Stimulated activated CD8-positive, alpha-beta memory T cell treated with anti-CD3 and anti-CD28 coated beads, Interleukin-4, amount 100 ng/mL, for 4 hours (primary cell): ENCODE results near the gene CCDC60.

ENCODE experiments used
- DNase-seq, 2 donors: peaks; one replicate each; pipeline ENCODE4 v3.0.0-alpha.2; 2020; ENCODE audit warnings: low read depth in 2 of 2, low spot score in 1 of 2

The CCDC60 gene

DNA sequence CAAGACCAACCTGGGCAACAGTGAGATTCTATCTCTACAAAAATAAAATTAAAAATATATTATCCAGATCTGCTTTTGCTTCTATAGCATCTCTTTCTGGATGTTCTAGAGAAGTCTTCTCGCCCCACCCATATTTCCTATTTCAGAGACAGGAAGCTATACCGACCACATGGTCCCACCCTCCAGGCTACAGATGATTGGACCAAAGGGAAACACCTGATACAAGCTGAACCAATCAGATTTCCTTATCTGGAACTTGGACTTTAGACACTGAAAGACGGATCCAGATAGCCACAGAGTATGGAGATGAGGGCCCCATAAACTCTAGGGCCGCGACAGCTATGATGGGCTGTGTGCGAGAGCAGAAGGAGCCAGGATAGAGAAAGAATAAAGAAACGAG, 48.7 kb downstream of the CCDC60 start:
- no peak for DNase-seq

DNA sequence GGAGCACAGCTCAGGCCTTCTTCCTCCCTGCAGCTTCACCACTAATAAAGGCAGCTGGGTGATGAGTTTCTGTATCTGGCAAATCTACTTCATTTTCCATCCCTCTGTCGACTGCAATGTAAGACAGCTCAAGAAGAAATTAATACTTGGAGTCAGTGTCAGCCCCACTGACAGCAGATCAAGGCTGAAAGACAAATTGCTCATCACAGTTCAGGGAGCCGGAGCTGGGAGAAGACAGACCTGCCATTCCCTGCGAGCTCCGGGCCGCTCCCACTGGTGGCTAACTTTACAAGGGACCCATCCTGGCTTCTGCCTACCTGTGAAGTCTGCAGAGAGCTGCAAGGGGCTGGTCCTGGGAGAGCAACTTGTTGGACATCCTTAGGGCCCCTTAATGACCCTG, 49.8 kb downstream of the CCDC60 start:
- no peak for DNase-seq

DNA sequence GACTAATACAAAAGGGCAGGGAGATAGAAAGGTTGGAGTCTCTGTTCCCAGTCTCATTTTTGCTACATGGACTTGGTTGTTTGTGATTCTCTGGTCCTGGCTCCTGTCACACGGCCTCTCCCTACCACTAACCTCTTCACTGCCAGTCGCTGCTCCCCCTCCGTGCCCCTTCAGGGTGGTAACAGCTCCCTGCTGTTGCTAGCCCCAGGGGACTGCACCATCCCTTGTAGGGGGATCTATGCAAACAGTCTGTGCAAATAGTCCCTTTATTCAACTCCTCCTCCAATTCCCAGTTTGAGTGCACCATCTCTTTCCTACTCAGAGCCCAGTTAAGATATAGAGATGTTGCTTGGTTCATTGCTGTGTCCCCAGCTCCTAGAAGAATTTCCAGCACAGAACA, 51.1 kb downstream of the CCDC60 start:
- DNase-seq, result no peak

DNA sequence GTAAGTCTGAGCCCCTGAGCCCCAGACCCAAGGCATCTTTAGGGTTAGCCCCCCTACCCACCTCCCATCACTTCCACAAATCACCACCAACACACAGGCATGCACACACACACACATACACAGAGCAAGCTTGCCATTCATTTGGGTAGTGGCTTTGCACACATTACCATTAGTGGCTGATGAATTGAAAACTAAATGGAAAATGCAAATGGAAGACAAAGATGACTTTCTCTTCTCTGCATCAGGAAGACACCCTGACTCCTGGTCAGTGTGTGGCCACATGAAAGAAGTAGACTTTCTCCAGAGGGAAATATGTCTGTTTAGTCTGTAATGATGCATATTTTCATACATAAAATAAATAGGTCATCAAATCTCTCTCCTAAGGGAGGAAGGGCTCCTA, 55.2 kb downstream of the CCDC60 start:
- DNase-seq, result no peak

DNA sequence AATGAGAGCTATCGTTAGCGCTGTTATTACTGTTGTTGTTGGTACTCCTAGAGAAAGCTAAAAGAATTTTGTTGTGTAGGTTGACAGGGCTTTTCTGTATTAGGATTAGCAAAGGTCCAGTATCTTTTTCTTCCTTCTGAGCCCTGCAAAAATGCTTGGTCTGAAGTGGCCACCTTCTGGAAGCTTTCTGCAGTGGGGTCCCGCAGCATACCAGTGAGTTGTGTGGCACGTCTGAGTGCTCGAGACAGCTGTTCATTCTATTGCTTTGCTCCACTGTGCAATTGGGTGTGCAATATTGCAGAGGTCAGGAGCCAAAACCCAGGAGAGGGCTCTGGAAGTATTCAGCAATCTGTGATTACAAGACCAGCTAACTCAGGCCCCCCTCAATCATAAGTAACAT, 57.1 kb downstream of the CCDC60 start:
- DNase-seq, result no peak

DNA sequence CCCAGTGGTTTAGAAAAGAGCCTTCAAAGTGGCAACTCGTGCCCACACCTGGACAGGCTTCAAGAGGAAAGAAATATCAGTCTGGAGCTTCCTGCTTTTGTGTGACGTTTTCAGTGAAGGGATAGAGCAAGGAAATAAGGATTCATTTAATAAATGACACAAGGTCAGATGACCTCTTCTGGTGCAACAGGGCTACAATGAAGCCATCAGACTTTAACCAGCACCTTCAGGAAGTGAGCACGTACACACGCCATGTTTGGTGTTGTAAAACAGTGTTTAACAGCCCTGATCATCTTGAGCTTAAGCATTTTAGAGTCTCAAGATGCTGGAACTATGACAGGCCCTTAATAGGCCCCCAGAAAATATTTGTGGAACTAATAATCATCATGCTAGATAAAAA, 59.1 kb downstream of the CCDC60 start:
- DNase-seq, result no peak

DNA sequence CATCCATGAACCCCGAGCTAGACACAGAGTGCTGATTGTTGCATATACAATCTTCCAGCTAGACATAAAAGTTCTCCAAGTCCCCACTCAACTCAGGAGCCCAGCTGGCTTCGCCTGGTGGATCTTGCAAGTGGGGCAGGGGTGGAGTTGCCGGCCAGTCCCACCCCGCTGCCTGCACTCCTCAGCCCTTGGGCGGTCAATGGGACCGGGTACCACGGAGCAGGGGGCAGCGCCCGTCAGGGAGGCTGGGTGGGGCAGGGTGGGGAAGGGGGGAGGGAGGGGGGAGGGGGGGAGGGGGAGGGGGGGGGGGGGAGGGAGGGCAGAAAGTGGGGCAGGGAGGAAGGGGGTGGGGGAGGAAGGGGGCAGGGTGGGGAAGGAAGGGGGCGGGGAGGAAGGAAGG, 63.0 kb downstream of the CCDC60 start:
- no peak for DNase-seq

DNA sequence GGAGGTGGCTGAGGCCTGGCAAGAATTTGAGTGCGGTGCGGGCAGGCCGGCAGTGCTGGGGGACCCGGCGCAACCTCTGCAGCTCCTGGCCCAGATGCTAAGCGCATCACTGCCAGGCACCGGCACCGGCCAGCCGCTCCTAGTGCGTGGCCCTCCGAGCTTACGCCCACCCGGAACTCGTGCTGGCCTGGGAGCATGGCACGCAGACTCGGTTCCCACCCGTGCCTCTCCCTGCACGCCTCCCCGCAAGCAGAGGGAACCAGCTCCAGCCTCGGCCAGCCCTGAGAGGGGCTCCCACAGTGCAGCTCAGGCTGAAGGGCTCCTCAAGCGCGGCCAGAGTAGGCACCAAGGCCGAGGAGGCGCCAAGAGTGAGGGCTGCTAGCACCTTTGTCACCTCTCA, 63.7 kb downstream of the CCDC60 start:
- no peak for DNase-seq

DNA sequence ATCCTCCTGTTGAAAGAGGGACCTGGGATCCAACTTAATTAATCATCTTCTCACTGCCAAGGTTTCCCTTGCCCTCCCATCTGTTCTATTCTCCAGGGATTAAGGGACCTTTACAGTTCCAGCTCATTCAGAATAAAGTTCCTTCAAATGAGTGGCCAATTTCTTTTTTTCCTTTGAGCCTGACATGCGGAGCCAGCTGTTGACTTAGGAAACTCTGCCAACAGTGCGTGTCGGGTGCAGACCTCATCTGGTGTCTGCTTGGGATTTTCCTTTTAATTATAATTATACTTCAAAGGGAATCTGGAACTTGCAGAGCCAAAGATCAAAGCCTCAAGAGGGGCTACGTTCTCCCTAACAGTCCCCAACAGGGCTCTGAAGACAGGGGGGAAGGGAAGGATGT, 64.8 kb downstream of the CCDC60 start:
- DNase-seq, result no peak

DNA sequence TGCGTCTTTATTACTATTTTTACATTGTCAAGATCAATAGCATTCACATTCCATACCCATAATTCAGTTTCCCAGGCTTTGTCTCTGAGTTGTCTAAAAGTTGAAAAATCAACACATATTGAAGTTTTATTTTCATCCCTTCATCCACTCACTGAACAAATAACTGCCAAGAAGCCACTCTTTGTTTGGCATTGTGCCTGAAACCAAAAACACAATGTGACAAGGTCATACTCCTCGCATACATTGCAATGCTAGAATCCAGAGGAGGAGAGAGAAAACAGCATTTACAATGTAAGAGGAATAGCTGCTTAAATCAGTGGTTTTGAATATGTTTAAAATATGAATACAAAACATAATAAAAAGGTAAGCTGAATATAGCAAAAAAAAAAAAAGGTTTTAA, 71.8 kb downstream of the CCDC60 start:
- DNase-seq, result no peak

DNA sequence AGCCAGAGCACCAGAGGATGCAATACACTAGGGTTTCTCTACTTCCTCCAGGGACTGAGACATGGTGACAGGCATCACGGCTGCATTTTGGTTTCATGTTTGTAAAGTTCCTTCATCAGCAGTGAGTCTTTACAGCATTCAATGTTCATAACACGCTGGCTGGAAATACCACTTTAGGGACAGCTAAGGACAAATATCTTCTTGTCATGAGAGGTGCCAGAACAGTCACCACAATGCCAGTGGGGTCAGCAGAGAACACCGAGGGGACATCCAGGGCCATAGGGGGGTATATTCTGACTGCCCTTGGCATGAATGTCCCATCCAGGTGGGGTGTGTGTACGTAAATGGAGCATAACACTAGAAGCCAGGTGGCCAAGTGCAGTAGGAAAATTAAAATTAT, 72.3 kb downstream of the CCDC60 start:
- no peak for DNase-seq

DNA sequence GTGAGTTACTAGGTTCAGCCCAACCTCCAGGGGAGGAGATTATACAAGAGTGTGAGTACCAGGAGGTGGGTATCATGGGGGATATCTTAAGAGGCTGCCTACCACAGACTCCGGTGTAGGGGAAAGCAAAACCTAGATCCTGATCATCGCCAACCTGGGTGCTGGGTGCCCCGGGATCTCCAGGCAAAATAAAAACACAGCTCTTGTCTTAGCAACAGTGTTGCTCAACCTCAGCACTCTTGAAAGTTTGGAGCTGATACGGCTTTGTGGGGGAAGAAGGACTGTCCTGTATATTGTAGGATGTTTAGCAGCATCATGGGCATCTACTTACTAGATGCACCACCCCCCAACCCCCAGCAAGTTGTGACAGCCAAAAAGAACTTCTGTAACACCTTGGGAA, 74.5 kb downstream of the CCDC60 start:
- no peak for DNase-seq

DNA sequence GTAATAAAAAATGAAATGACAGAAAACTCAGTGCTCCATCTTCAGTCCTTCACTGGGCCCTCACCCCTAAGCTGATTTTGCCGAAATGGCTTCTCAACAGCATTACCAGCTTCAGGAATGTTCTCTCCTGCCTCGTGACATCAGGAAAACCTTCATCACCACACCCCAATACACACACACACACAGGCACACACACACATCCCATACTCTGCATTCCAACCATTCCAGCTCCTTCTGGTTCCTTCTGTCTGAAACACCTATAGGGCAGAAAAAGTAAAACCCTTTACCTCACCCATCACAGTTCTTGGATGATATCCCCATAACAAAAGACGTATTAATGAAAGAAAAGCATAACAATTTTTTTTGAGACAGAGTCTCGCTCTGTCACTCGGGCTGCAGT, 75.9 kb downstream of the CCDC60 start:
- no peak for DNase-seq

DNA sequence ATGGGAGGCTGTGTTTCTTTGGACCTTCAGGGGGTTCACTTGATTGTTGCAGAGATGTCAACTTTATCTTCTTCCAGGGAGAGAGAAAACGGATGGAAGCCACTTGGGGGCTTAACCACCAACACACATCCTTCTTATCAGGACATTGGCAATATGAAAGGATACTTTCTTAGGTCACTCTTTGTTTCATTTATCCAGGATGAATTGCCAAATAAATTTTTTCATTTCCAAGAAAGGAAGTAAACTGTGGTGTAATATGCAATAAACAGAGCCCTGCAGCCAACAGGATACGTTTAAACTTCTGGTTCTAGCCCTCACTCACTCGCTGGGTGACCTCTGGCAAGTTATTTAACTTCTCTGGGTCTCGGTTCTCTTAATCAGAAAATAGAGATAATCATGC, 77.8 kb downstream of the CCDC60 start:
- DNase-seq, result no peak

DNA sequence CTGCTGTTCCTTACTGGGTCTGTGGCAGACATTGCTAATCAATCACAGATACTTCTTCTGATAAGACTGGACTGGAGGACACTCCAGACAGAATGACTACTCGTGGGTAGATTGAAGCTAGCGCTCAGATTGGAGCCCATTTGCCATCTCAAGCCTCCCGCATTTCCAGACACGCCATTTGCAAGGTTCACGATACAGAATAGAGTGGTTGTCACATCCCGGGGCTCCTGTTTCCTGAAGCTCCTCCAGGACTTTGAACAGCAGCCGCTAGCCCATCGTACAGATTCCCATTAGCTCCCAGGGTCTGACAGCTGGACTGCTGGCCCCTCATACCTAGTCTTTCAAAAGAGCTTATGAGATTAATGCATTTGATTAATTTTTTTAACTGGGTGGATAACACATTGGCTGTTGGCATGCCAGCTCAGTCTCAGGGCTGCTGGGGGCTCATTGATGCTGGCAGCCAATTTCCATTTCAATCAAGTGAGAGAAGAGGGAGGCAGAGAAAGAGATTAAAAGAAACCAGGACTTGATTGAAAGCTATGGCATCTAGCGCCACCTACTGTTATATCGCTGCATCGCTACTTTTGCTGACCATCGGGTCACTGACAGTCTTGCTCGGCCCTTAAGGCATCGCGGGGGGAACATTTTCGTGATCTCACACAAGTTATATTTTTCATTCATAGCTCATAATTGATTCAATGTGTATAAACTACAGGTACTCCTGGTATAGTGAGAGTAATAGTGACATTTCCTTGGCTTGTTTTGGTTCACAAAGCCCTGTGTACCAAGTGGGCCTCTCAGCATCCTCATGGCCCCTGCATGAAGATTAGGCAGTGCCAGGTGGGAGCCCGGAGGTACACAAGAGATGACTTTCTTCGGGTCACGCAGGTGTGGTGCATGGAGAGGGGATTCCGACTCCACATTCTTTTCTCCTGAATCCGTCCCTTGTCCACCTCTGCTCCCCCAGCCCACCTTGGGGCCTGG, 78.6 kb downstream of the CCDC60 start:
- DNase-seq, result no peak

DNA sequence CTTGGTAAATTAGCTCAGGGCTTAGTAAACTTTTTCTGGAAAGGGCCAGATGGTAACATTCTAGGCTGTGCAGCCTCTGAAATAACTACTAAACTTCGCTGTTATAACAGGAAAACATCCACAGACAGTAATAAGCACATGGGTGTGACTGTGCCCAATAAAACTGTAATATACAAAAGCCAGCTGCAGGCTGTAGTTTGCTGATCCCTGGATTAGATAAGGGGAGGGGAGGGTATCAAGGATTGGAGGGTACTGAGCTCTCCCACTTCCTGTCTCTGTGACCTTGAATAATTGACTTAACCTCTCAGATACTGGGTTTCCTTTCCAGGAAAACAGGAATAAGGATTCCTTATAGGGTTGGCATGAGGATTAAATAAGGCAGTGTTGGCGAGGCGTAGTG, 81.2 kb downstream of the CCDC60 start:
- DNase-seq, result no peak

DNA sequence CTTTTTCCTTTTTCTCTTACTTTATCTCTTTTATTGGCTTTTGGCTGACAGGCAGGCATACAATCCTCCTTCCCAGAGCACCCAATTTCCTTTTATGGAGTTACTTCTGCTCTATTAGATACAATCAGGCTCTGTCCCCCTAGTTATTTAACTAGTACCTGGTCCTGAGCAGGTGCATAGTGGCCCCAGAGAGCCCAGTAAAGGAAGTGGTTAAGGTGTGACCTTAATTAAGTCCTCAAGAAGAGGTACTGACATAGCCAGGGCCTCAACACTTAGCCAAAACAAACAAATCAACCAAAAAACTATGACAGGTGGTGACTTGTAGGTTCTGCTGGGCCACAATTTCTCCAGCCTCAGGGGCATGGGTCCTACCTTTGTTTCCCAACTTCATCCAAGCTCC, 82.9 kb downstream of the CCDC60 start:
- no peak for DNase-seq

DNA sequence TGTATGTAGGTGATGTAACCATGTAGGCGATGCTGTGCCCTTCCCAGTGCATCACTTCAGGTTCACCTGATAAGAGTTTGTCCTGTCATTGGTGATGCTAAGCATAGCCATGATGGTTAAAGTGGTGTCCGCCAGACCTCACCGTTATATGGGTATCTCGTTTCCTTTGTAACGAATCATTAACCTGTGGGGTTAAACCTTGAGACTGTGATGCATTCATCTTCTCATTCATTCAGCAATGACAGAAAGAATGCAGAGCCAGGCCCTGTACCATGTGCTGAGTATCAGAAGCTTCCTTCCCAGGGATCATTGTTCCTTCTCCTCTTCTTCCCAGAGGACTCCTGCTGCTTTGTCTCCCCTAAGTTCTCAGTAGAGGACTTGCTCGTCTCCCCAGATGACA, 84.9 kb downstream of the CCDC60 start:
- no peak for DNase-seq

DNA sequence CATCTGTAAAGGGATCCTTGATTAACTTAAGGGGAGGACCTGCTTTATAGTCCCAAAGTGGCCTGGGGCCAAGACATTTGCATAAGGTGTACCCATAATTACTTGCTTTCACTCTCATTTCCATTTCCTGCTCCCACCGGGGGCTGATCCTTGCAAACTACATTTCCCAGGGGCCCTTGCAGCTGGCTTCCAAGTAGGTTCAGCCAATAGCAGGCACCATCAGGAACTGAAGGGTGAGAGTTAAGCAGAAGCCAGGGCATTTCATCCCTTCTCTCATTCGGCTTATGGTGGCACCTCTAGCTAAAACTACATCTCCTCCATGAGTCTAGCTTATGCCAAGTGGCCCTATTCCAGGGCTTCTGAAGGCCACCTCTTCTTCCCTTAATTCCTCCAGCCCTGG, 88.8 kb downstream of the CCDC60 start:
- no peak for DNase-seq

DNA sequence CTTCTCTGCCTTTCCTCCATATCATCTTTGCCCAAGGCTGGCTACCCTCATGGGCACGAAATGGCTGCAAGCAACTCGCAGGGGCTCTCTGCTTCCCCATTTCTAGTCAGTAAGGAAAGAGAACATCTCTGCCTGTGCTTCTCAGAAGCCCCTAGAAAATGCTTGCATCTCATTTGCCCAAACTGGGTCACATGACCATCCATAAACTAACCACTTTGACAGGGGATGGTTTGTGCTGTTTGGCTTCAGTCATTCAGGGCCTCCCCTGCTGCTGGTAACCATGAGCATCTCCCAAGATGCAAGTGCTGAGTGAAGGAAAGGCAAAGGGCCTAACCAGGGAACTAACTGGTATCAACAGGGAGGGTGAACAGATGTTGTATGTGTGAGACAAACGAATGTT, 91.1 kb downstream of the CCDC60 start:
- DNase-seq, result no peak

DNA sequence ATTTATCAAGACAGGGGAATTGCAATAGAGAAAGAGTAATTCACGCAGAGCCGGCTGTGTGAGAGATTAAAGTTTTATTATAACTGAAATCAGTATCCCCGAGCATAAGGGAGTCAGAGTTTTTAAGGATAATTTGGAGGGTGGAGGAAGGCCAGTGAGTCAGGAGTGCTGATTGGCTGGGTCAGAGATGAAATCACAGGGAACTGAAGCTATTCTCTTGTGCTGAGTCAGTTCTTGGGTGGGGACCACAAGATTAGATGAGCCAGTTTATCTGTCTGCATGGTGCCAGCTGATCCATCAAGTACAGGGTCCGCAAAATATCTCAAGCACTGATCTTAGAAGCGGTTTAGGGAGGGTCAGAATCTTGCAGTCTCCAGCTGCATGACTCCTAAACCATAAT, 96.6 kb downstream of the CCDC60 start:
- DNase-seq, result no peak

DNA sequence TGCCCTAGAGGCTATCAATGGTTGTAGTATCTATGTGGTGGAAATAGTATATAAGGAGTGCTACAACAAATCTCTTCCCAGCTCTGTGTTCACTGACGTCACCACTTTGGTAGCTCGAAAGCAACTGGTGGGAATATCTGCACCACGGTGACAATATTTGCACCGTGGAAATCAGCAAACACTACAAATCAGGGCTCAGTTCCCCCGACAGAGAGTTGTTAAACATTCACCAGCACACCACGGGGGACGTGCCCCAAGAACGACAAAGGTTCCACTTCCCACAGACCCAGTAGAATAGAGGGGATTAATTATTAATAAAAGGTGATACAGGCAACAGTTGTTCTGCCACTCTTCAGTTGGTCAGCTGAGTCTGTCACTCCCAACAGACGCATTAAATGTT, 98.4 kb downstream of the CCDC60 start:
- no peak for DNase-seq

DNA sequence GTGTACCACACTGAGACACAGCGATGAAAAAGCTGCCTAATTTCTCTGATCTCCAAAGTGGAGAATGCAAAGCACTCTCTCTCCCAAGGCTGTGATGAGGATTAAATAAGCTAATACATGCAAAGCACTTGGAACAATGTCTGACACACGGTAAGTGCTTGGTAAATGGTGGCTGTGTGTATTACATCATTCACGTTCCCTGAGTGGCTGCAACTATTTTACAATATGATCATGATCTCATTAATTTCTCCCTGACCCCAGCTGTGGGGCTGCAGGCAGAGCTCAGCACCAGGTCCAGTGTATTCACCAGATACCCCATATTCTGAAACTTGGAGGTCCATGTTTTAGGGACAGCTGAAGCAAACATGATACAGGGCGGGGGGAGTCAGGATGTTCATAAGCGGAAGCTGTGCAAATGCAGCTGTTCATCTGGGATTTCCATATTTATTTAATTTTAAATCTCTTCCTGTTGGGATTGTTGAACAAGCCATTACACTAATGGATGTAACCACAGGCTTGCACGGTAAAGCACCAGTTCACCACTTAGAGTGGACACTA, 106.4 kb downstream of the CCDC60 start:
- DNase-seq, result no peak
